GM19455 (cell line): Measurements from ENCODE around the gene LAMC1.
"Not testable (repeated sequence)": the region's sequence is repeated elsewhere in the genome, so short reads cannot be mapped to it uniquely, and the experiment has no call there.

Source experiments
- ATAC-seq: cut with Tn5 transposase; IDR thresholded peaks from one replicate; pipeline ENCODE4 v1.9.1; 2021; ENCODE audit not compliant: unreplicated experiment

LAMC1 gene

DNA sequence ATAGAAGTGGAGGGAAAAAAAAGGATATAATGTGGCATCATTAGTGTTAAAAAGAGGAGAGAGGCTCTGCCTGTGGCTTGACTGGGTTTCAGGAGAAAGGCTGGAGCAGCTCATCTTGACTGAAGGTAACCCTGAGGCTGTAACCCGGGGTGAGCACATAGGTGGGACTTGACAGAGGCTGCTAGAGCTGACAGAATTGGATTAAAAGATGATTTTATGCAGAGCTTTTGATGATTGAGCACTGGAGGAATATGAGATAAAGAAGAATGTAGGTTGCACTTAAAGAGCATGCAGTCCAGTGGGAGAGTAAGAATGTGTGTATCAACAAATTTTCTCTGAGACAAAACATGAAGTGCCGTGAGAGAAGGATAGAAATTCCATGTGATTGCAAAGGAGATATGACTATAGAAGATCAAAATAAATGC lies 17.3 kb downstream of the LAMC1 start:
- no peak for ATAC-seq

DNA sequence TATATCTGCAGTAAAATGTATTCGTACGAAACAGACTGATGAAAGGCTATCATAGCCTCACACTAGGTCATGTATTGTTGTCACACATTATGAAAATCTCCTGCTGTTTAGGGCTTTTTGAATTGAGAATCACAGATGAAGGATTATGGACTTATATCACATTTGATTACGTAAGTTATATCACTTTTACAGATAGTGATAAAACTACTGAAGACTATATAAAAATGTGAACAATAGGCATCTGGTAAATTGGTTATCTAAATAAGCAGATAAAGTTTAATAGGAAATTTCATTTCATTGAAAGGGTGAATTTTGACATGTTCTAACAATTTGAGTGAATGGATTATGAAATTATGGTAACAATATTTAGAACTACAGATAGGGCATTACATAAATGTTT lies 20.0 kb downstream of the LAMC1 start:
- ATAC-seq, result no peak

DNA sequence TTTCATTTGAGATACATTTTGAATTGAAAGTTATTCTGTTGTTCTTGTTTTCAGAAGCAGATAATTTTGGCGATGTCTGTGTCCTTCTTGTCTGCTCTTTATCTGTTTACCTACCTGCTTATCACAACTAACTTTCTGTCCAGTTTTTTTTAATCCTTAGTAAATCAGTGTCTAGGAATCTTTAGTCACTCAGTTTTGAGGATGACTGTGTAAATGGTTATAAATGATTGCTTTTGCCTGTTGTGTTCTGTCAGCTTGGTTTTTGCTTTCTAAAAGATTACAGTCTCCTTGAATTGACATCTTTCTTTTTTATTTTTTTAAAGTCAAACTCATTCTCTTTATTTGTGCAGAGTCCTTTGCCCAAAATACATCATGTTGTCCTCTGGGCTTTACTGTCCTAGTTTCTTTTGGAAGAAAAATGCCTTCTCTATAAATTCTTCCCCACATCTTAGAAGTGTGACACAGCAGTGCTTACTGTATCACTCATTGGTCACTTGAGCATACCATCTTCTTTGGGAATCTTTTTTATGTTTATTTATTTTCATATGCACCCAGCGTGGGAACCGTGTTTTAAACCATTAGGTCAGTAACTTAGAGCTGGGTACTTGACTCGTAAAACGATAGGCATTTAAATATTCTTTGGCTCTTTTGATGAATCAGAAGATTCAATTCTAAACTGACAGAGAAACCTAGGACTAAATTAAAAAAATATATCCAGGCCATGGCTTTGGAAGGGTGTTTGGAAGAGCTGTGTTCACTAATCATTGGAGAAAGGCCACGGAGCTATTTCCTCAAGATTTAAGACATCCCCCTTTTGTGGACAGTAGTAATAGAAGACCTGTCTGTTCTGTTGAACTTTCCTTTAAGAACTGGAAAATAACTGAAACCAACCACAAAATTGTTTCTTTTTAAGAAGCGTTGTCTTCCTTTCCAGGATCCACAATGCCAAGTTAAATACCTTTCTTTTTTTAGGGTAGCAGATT lies 20.9 kb downstream of the LAMC1 start:
- ATAC-seq, result no peak

DNA sequence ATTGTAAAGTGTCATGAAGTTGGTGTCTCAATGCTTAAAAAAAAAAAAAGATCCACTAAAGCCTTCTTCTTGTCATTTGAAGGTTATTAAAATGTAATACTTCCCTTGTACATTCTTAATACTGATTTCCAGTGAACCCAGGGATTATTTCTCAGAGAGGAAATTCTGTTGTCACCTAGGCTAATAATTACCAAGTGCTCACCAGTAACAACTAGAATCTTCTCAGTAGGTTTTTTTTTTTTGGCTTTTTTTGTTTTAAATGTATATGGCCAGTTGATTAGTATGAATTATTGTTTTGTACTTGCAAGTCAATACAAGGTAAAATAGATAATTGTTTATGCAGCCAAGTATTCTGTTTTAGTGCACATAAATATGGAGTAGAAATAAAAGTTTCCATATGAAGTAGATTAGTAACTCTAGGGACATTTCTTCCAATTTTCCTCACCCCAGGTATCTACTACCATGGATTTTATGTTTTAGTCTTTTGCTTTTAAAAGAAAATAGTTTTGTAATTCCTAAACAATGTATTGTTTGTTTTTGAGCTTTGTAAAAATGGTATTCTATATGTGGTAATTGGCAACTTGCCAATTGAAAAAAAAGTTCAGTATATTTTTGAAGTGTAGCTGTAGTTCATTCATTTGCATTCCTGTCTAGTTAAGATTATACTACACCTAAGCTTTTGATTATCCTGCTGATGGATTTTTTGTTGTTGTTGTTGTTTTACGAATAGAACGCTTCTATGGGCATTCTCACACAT lies 21.9 kb downstream of the LAMC1 start:
- no peak for ATAC-seq

DNA sequence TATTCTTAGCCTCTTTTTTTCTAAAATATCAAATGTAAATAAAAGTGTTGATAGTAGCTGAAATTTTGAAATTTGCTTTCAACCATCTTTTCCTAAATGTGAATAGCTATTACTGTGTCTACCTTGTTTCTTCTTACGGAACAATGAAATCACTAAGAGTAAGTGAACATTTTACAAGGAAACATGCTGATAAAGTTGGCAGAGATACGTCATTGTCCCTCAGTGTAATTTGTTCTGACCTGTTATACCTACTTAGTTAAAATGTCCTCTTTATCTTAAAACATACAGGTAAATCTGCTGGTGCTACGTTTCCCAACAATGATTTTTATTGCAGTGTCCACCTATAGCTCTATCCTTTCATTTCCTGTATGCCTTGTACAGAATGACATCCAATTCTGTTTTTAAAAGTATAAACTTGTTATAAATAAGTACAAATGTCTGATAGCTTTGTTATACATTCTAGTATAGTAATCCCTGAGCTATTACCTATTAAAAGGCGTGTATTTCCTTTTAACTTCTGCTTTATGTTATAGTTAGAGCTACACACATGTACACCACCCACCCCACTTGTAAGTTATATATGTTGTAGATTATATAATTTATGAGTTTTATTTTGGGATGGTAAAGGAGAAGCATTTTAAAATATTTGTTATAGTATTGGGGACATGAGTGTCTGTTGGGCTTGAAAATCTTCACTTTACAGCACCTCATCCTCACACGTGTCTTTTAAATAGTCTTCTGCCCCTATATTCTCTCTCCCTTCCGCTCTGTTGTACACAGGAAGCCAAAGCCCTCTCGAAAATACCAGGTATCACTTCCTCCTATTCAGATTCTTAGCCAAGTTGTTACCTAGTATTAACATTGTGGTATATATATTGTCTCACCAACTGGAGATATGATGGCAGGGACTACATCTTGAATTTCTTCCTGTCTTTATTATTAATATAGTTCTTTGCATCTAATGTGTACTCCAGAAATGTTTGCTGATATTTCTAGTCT lies 25.2 kb downstream of the LAMC1 start:
- ATAC-seq, result peak; percentile 99

DNA sequence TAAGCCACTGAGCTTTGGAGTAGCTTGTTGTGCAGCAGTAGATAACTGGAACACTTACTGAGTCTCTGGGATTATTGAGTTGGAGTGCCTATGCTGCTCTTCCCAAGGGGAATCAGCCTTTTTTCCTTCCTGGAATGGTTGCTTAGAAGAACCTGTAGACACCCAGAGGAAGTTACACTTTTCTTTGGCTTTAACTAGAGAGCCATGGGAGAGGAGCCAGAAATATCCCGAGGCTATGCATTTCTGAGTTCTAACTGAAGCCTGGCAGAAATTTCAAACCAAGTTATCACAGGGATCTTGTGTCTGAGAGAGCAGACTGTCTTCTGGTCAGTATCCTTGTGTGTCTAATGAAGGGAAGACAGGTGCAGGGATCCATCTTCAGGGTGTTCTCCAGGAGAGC lies 28.3 kb downstream of the LAMC1 start:
- ATAC-seq, result no peak

DNA sequence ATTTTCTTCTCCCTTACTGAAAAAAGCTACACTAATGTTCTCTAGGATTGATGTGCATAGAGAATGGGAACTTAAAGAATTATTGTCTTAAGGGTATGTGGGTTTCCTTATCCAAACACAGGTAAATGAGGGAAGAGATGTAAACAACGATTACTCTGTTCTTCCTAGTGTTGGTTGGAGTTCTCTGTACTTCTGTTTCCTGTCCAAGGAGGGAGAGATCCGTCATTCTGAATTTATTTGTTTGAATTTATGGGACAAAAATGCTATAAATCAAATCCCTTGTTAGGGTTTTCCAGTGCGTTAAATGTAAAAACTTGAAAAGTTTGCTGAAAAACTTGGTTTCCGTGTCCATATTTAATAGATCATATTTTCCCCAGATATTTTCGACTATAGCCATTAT lies 29.6 kb downstream of the LAMC1 start:
- ATAC-seq, result no peak

DNA sequence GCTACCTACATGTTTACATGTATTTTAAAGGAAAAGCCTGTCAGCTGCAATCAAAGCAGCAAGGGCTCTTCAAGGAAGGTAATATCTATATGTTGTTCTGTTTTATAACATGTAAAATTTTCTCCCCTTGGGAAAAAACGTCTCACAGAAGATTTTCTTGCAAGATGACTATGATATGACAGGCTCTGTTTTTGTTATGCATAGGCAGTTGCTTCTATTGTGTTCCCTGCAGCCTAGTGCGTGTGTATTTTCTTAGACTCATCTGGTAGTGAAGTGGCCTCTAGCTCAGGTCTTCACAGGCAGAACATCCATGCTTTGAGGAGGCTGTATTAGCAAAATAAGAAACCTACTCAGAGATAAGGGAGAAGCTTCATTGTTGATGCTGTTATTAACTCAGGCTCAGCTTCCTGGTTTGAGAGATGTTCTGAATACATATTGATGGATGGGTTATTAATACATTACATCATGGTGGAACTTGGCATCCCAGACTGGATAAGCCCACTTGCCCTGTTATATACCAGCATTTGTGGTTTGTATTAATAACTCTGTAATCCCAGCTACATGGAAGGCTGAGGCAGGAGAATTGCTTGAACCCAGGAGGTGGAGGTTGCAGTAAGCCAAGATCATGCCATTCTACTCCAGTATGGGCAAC lies 35.8 kb downstream of the LAMC1 start:
- ATAC-seq, result no peak

DNA sequence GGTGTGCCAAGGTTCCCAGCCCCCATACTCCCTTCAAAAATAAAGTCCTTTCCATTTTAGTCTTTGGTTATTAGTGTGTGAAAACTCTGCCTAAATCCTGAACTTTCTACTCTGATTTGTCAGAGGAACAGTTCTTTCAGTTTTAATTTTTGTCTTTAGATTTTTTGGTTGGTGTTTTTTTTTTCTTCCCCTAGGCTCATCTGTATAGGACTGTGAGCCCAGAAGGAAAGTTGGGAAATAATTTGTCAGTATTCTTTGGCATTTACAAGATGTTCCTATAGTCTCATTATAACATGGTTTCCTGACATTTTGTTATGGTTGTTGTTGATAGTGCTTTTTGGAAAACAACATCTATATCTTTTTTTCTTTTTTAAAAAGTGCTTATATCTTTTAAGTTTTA lies 38.0 kb downstream of the LAMC1 start:
- no peak for ATAC-seq

DNA sequence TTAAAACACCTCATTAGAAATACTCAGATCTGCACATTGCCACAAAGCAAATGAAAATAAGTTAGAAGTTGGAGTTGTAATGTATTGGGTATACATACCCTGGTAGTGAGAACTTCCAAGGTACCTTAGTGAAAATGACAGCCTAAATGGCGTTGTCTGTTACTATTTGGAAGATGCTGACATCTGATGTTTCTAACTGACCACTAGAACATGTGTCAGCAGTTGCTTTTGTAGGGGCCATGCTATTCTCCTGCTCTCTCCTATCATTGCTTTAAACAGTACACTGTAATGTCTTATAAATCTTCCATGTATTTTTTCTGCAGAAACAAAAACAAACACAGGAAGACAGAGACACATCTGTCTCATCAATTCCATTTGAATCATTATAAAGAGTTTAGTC lies 40.1 kb downstream of the LAMC1 start:
- no peak for ATAC-seq

DNA sequence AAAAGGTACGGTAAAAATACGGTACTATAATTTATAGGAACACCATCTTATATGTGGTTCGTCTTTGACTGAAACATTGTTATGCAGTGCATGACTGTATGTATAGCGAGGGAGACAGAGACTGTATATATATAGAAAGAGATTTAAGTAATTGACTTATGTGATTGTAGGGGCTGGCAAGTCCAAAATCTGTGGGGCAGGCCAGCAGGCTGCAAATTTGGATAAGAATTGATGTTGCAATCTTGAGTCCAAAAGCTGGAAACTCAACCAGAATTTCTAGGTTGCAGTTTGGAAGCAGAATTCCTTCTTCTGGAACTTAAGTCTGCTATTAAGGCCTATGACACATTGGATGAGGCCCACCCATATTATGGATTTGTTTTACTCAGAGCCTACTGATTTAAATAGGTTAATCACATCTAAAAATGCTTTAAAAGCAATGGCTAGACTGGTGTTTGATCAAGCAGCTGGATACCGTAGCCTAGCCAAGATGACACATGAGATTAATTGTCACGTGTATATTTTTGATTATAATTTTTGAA lies 42.0 kb downstream of the LAMC1 start:
- no peak for ATAC-seq

DNA sequence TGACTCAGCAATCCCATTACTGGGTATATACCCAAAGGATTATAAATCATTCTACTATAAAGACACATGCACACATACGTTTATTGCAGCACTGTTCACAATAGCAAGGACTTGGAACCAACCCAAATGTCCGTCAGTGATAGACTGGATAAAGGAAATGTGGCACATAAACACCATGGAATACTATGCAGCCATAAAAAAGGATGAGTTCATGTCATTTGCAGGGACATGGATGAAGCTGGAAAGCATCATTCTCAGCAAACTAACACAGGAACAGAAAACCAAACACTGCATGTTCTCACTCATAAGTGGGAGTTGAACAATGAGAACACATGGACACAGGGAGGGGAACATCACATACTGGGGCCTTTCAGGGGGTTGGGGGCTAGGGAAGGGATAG lies 43.2 kb downstream of the LAMC1 start:
- ATAC-seq, result not testable (repeated sequence)

DNA sequence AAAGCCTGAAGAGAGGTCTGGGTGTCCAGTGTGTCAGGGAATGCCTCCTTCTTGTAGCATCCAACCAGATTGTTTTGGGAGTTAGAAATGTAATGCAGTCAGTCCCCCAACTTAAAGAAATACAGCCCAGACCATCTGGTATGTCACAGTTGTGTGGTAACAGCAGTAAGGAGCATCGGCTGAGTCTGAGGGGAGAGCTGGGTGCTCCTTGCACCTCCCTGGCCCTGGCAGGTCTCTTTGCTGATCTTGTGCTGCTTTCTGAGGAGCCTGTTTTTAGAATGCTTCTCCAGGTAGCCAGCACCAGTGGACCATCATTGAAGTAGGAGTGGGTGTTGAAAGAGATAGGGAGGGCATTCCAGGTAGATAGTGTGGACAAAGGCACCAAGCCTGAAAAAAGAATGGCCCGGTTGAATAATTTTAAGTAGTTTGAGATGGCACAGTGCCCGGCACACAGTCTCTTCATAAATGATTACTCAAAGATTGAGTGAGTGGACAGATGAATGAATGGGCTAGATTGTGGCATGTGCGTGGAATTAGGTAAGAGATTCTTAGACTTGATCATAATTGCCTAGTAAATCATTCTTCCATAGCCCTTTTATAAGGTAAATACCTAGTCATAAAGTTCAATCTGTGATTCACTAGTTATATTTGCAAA lies 46.5 kb downstream of the LAMC1 start:
- ATAC-seq, result no peak

DNA sequence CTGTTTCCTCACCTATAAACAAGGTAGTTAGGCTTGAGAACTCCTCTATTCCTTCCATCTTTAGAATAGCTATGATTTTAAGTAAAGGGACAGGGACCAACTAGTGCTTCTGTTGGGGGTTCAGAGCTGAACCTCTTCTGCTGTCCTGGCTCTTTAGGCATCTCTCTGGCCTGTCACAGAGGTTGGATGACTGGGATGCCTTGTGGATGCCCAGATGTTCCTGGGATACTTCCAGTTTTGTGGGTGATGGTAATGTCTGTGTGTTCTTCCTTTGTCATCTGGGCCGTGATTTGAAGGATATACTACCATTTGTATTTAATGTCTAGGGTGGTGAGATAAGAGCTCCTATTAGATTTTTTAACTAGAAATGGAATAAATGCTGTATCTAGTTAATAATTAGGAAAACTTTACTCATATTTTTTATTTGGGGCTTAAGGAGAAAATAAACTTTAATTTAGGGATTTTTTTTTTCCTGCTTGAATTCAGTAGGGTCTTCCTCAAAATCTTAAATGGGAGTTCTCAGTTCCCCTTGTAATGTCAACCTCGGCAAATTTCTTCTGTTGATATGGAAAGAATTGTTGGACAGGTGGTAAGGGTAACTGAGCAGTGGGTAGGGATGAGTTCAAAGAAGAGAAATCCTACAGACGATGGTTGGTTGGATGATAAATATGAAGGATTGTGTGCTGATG lies 47.2 kb downstream of the LAMC1 start:
- ATAC-seq, result no peak

DNA sequence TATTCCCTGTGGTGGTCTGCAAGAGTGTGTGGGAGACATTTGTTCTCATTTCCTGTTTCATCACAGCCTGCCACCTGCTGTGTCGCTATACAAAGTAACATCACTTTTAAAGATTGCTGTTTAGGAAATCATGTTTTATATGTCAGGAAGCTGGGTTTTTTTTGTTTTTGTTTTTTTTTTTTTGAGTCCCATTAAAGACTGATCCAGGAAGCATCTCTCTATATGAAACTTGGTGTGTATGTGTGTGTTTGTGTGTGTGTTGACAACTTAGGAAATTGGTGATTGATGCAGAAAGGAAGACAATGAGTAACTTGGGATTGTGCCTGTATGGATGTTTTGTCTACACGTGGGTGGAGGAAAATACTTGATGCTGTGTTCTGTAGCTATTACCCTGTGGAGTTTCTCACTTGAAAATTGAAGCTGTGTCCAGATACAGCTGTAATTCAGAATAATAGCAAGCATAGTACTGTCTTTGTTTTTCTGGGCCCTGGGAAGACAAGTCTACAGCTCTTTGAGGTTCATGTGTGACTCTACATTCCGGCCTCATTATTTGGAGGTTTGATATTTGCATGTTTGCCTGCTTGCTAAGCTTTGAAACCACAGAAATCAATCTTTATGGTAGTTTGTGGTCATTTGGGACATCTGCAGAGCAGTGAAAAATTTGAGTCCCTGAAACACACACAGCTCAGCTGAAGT lies 47.9 kb downstream of the LAMC1 start:
- ATAC-seq, result peak; percentile 92

DNA sequence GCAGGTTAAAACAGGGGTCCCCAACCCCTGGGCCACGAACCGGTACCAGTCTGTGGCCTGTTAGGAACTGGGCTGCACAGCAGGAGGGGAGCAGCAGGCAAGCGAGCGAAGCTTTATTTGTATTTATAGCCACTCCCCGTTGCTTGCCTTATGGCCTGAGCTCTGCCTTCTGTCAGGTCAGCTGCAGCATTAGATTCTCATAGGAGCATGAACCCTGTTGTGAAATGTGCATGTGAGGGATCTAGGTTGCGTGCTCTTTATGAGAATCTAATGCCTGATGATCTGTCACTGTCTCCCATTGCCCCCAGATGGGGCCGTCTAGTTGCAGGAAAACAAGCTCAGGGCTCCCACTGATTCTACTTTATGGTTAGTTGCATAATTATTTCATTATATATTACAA lies 49.4 kb downstream of the LAMC1 start:
- ATAC-seq, result not testable (repeated sequence)

DNA sequence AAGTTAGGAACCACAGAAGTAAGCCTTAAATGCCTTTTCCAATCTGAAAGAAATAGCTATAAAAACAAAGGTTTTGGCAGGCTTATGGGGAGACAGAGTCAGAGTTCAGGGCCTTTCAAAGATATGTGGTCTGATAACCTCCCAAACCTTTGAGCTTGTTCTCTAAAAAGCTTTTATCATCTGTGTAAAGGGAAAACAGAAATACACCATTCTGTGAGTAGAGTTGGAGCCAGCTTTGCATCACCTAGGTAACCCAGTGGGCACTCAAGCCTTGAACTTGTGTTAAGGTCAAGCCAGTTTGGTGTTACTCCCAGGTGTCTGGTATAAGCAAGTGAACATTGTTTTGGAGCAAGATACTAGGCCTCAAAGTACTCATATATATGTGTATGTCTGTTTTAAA lies 50.1 kb downstream of the LAMC1 start:
- no peak for ATAC-seq

DNA sequence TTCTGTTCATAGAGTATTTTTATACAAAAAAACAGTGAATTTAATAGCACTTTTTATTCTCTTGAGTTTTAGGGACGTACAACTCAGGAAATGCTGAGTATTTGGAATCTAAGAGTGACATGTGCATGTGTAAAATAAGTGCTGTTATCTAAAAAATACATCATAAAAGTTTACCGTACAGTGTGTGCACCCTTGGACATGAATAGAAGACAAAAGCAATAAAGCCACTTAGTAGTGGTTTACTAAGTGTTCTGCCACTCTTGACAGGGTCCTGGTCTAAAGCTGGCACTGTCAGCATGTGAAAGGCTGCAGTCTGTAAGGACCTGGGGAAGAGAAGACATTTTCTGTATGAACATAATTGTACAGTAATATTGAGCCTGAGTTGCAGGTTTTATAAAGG lies 51.0 kb downstream of the LAMC1 start:
- ATAC-seq, result no peak
